ENCODE data around the gene GRAMD2B.

GRCh38 chr5:126527158-126527557, 103.9 kb downstream of the GRAMD2B start:
- no peak for TF ChIP-seq CTCF (IDR thresholded peaks at IDR 0.05)
- TF ChIP-seq POLR2A (IDR thresholded peaks at IDR 0.05) = no peak
- no peak for TF ChIP-seq EP300 (IDR thresholded peaks at IDR 0.05)
- TF ChIP-seq POLR2AphosphoS5 (IDR thresholded peaks at IDR 0.05) = no peak

Data from suprapubic skin (tissue), 4 donors.